ENCODE measurements around the gene CPEB4.

GRCh38 chr5:173855162-173855994, 32.8 kb upstream of the CPEB4 start:
- TF ChIP-seq CTCF (IDR thresholded peaks at IDR 0.05) (no peak), ZFX (IDR thresholded peaks at IDR 0.05; ENCODE audit: borderline replicate concordance) (no peak)
